A673 (cell line): ENCODE results near the gene FAM9C. TPM values are rescaled to one million over a fixed set of nuclear protein-coding genes. Genes with fewer than 3 reads are reported as not detected.

Experiments used
- BruUV-seq: library from RNA; stranded (reverse); fragments of 400-500 nt; replicated peaks from 2 replicates; lab custom pipeline; 2021; lab: Mats Ljungman, UMichigan
- CTCF ChIA-PET: fragments of 300-600 bp; sonication (Branson Sonifier 250); formaldehyde crosslinking; loops from one replicate; lab custom pipeline; 2022; ENCODE audit warnings: antibody characterized with exemption; lab: Charles Lee
- POLR2A ChIA-PET: fragments of 300-600 bp; sonication (Branson Sonifier 250); formaldehyde crosslinking; loops from one replicate; lab custom pipeline; 2022; ENCODE audit warnings: antibody characterized with exemption; ENCODE audit not compliant: low non-redundant PET; lab: Charles Lee
- DNase-seq: peaks from one replicate; pipeline ENCODE4 v3.0.0-alpha.2; 2015; ENCODE audit warnings: low spot score
- H3K27ac ChIP-seq: fragments of 200-600 bp; sonication (generic); 2 replicates; pipeline ENCODE4 v1.5.1; 2016; ENCODE audit warnings: mixed run types, low read depth, mild to moderate bottlenecking, mixed read lengths, antibody characterized with exemption, low read length; ENCODE audit not compliant: poor library complexity, severe bottlenecking
- H3K27me3 ChIP-seq: fragments of 200-600 bp; sonication (generic); replicated peaks from 2 replicates; pipeline ENCODE4 v1.6.1; 2017; ENCODE audit warnings: mixed run types, low read depth, mild to moderate bottlenecking, mixed read lengths, antibody characterized with exemption, low read length; ENCODE audit not compliant: insufficient read depth, poor library complexity
- H3K36me3 ChIP-seq: fragments of 200-600 bp; sonication (generic); 2 replicates; pipeline ENCODE4 v1.6.1; 2016; ENCODE audit warnings: mixed run types, mild to moderate bottlenecking, mixed read lengths, antibody characterized with exemption, low read length; ENCODE audit not compliant: insufficient read depth, poor library complexity, severe bottlenecking
- H3K4me1 ChIP-seq: fragments of 200-600 bp; sonication (generic); 2 replicates; pipeline ENCODE4 v1.6.1; 2017; ENCODE audit warnings: mixed run types, mild to moderate bottlenecking, mixed read lengths, antibody characterized with exemption, low read length; ENCODE audit not compliant: insufficient read depth, poor library complexity, severe bottlenecking
- H3K4me3 ChIP-seq: fragments of 200-600 bp; sonication (generic); 2 replicates; pipeline ENCODE4 v1.5.1; 2016; ENCODE audit warnings: low read depth, mixed run types, mild to moderate bottlenecking, mixed read lengths, low read length; ENCODE audit not compliant: poor library complexity, severe bottlenecking
- H3K9me3 ChIP-seq: fragments of 200-600 bp; sonication (generic); 2 replicates; pipeline ENCODE4 v1.6.1; 2016; ENCODE audit warnings: mixed run types, low read depth, mild to moderate bottlenecking, mixed read lengths, antibody characterized with exemption, low read length; ENCODE audit not compliant: poor library complexity, severe bottlenecking
- EZH2 ChIP-seq: fragments of 200-600 bp; sonication (generic); IDR thresholded peaks from 2 replicates; pipeline ENCODE4 v1.6.1; 2017; ENCODE audit warnings: borderline replicate concordance, low read depth, mild to moderate bottlenecking, mixed read lengths, antibody characterized with exemption, low read length; ENCODE audit not compliant: poor library complexity, severe bottlenecking
- intact Hi-C: fragments of 100-400 bp; cut with micrococcal nuclease; formaldehyde crosslinking; loops from one replicate; pipeline ENCODE4 v1.10.0; 2022; ENCODE audit not compliant: unreplicated experiment
- total RNA-seq: library from RNA; stranded (reverse); gene quantifications from 2 replicates; pipeline ENCODE4 v1.2.3, GENCODE V29; 2021
- TF ChIP-seq, protein P1 (sequence below): fragments of 300-800, 200-600 bp; sonication (generic); conservative IDR thresholded peaks from 2 replicates; pipeline ENCODE4 v1.5.1; 2017; ENCODE audit warnings: low read depth, mild to moderate bottlenecking, antibody characterized with exemption, low read length, moderate library complexity, mixed read lengths

The FAM9C gene
- total RNA-seq, 1 experiment from 2014 or later = not detected

DNA sequence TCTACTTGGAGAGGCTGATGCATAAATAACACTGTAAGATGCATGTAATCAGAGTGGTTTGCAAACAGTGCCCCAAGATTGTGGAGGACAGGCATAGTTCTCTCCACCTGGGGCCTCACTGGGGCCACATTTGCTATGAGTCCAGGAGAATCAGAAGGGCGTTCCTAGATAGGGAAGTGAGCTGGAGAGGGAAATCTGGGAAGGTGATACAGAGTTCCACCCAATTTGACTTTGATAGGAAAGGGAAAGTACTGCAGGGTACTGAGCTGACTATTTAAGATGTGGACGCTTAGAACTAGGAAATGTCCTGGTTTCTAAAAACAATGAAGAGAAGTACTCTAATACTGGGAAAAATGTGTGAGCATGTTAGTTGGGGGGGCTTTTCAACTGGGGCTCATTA lies 33.9 kb downstream of the FAM9C start:
- no TSS peak for BruUV-seq

DNA sequence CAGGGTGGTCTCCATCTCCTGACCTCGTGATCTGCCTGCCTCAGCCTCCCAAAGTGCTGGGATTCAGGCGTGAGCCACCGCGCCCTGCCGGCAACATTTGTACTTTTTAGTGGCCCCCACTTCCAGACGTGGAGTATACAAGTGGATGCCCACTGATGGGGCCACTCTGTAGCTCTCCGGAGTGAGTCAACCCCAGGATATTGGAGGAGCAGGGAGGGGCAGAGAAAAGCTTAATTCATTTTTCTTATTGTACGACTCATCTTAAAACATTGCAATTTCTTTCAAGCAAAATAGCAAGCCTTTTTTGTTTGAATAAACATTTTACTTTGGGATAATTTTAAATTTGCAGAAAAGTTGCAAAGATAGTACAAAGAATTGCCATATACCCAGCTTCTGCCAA lies 34.6 kb downstream of the FAM9C start:
- H3K27me3 ChIP-seq = no peaks in the 10 kb centered on the region
- no TSS peak for BruUV-seq
- no peaks in the 10 kb centered on the region for H3K36me3 ChIP-seq
- no peak overlapping the region for H3K27ac ChIP-seq
- POLR2A ChIA-PET = no interaction called here
- TF ChIP-seq EZH2 = no peak
- TF ChIP-seq, protein P1, sequence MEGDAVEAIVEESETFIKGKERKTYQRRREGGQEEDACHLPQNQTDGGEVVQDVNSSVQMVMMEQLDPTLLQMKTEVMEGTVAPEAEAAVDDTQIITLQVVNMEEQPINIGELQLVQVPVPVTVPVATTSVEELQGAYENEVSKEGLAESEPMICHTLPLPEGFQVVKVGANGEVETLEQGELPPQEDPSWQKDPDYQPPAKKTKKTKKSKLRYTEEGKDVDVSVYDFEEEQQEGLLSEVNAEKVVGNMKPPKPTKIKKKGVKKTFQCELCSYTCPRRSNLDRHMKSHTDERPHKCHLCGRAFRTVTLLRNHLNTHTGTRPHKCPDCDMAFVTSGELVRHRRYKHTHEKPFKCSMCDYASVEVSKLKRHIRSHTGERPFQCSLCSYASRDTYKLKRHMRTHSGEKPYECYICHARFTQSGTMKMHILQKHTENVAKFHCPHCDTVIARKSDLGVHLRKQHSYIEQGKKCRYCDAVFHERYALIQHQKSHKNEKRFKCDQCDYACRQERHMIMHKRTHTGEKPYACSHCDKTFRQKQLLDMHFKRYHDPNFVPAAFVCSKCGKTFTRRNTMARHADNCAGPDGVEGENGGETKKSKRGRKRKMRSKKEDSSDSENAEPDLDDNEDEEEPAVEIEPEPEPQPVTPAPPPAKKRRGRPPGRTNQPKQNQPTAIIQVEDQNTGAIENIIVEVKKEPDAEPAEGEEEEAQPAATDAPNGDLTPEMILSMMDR = no peak
- intact Hi-C loops = no loop called here
- no peak for DNase-seq
- H3K9me3 ChIP-seq = no peaks in the 10 kb centered on the region
- CTCF ChIA-PET = no interaction called here
- no peaks in the 10 kb centered on the region for H3K4me1 ChIP-seq
- no peak overlapping the region for H3K4me3 ChIP-seq

More for the DNA sequence above, 33.9 kb downstream of the FAM9C start:
- no peaks in the 10 kb centered on the region for H3K4me1 ChIP-seq
- POLR2A ChIA-PET = no interaction called here
- TF ChIP-seq EZH2 = no peak
- TF ChIP-seq, protein P1 = no peak
- H3K4me3 ChIP-seq = no peak overlapping the region
- no peaks in the 10 kb centered on the region for H3K36me3 ChIP-seq
- intact Hi-C loops = no loop called here
- H3K9me3 ChIP-seq = no peaks in the 10 kb centered on the region
- H3K27me3 ChIP-seq = no peaks in the 10 kb centered on the region
- CTCF ChIA-PET = no interaction called here
- H3K27ac ChIP-seq = no peak overlapping the region
- DNase-seq = no peak

DNA sequence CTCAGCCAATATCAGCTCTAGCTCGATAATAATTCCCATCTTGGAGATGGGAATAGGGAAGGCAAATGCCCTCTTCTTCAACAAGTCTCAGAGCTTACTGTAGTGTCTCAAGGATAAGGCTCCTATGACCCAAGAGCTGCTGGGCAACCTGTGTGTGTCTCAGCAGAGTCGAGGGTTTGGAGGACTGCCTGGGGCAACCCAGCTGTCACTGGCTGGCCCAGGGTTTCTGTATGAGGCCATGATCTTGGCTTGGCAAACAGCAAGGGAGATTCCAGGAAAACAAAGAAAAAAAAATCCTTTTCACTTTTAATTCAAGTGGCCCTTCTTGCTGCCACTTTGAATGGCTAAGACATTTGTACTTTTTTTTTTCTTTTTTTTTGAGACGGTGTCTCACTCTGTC lies 35.1 kb downstream of the FAM9C start:
- DNase-seq = no peak
- ChIA-PET POLR2A (no interaction called here), CTCF (no interaction called here)
- TF ChIP-seq, protein P1 = no peak
- TF ChIP-seq EZH2 = no peak
- H3K27ac ChIP-seq = no peak overlapping the region
- no TSS peak for BruUV-seq
- H3K4me3 ChIP-seq = no peak overlapping the region
- H3K27me3 ChIP-seq = no peaks in the 10 kb centered on the region
- no peaks in the 10 kb centered on the region for H3K9me3 ChIP-seq
- intact Hi-C loops = no loop called here
- no peaks in the 10 kb centered on the region for H3K4me1 ChIP-seq
- H3K36me3 ChIP-seq = no peaks in the 10 kb centered on the region
